HFF-Myc (cell line): ENCODE measurements around the gene WDR48.

Source experiments
- DNase-seq: peaks from one replicate; pipeline ENCODE4 v3.0.0-alpha.2; 2011; ENCODE audit warnings: low read depth; ENCODE audit errors: extremely low read depth
- H3K4me3 ChIP-seq: replicated peaks from 2 replicates; pipeline ENCODE4 v1.5.1; 2011; ENCODE audit warnings: low read depth, mild to moderate bottlenecking, control low read depth, low read length
- CTCF ChIP-seq: IDR thresholded peaks from 2 replicates; pipeline ENCODE4 v1.5.1; 2012; ENCODE audit warnings: mild to moderate bottlenecking, low read depth, low read length, control low read depth; ENCODE audit errors: missing control alignments

The WDR48 gene

DNA sequence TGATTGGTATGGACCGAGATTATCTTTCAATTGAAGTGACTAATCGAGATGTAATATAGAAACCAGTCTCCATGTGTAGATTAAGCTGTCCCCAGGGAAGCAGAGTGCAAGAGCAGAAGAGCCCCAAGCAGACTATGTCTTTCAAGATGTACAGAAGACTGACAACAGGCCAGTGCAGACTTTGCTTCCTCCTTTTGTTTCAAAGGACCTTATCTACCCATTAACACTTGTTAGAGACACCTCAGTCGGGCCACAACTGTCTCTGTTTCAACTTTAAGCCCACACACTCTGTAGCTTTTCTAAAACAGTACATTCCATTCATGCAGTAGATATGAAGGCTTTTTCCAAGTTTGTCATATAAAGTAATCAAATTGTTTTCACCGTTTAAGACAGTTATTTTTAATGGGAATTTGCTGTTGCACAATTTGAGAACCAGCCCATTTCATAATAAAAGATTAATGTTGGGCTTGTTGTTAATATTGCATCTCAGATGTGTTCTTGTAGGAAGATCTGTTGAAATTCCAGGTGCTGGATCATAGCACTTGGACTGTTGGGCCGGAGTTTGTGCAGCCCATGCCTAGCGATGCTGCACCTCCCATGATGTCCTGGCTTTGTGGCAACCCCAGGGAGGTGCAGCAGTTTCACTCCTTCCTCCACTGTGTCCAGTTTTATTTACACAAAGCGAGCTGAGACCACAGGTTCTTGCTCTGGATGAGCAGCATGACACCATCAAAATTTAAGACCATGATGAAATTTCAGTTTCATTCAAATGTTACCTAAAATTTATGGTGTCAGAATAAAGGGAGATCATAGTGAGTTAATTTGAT is 43.2 kb downstream of the WDR48 start:
- no peak for DNase-seq
- no peak overlapping the region for H3K4me3 ChIP-seq
- no peak for TF ChIP-seq CTCF

- no peak for DNase-seq
- no peak overlapping the region for H3K4me3 ChIP-seq
- TF ChIP-seq CTCF = no peak
Observed at GRCh38 chr3:39095778-39096177, 44.0 kb downstream of the WDR48 start.

- H3K4me3 ChIP-seq = no peak overlapping the region
- DNase-seq = no peak
- TF ChIP-seq CTCF = no peak
Observed at GRCh38 chr3:39096775-39097174, 45.0 kb downstream of the WDR48 start.

DNA sequence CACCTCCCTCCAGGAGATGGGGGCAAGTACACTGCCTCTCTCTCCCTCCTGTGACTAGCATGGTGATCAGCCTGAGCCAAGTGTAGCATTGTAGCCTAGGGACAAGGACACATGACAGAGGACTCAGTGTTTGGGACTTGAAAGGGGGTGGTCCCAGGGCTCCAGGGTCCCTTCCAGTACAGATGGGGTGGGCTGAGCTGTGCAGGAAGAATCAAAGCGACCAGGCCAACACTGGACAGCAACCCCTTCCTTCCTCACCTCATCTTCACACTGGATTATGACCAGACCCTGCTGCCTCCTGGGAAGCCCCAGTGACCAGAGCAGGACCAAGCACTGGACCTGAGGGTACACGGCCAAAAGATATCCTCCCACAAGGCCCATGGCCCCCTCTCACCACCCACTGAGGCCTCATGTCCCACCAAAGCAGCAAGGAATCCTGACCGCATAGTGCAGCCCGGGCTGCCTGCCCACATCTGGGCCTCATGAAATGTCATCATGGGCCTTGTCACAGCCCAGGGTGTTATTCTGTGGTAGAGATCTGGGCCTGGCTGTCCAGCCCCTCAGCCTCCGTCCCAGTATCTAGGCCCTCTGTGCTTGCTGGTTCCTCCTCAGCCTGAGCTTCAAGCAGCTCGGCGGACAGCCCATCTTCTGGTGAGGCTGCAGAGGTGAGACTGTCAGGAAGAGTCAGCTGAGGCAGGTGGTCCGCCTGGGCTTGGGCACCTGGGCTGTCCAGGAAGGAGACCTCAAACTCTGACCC is 46.1 kb downstream of the WDR48 start:
- no peak for DNase-seq
- TF ChIP-seq CTCF = no peak
- H3K4me3 ChIP-seq = no peak overlapping the region

DNA sequence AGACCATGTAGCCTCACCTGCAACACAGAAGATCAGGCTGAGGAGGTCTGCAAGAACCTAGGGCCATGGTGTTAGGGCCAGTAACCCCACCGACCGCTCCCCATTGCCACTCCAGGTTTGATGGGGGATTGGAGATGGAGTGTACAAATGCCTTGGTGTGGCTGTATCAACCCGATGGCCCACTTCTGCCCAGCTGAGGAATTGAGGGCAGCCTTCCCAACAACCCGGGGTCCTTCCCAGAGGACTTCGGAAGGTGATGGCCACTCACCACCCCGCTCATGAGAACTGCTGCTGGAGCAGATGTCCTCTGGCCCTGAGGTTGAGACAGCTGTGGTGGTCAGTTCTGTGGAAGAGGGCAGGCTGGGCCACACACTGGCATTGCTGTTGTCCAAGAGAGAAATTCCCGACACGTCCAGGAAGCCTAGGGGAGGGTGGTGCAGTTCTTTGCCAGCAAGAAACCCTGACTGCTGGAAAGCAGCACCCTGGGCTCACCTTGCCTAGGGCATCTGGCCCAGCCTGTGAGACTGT is 46.7 kb downstream of the WDR48 start:
- TF ChIP-seq CTCF = no peak
- no peak overlapping the region for H3K4me3 ChIP-seq
- DNase-seq = no peak

- no peak overlapping the region for H3K4me3 ChIP-seq
- TF ChIP-seq CTCF = no peak
- DNase-seq = no peak
Observed at GRCh38 chr3:39099242-39099641, 47.4 kb downstream of the WDR48 start.
